ENCODE measurements around the gene DENND6B.
A peak's percentile ranks its signal among the peaks of the same experiment; 100 is the strongest.

Gene DENND6B

GRCh38 chr22:50264104-50264745 is 62.6 kb downstream of the DENND6B start:
- H3K4me3 ChIP-seq (ENCODE audit: low read depth, low read length), result no peak overlapping the region
- DNase-seq (ENCODE audit: low read depth), result no peak
- TF ChIP-seq MAX (IDR thresholded peaks at IDR 0.05; ENCODE audit: low read depth, low read length), result no peak
- no peak for TF ChIP-seq POLR2A (IDR thresholded peaks at IDR 0.05; ENCODE audit: extremely low read depth, insufficient read length)
- no peak for TF ChIP-seq MYC (IDR thresholded peaks at IDR 0.05; ENCODE audit: low read depth, low read length)
- no peak for TF ChIP-seq CTCF (IDR thresholded peaks at IDR 0.05; ENCODE audit: low read depth, low read length)

DNA sequence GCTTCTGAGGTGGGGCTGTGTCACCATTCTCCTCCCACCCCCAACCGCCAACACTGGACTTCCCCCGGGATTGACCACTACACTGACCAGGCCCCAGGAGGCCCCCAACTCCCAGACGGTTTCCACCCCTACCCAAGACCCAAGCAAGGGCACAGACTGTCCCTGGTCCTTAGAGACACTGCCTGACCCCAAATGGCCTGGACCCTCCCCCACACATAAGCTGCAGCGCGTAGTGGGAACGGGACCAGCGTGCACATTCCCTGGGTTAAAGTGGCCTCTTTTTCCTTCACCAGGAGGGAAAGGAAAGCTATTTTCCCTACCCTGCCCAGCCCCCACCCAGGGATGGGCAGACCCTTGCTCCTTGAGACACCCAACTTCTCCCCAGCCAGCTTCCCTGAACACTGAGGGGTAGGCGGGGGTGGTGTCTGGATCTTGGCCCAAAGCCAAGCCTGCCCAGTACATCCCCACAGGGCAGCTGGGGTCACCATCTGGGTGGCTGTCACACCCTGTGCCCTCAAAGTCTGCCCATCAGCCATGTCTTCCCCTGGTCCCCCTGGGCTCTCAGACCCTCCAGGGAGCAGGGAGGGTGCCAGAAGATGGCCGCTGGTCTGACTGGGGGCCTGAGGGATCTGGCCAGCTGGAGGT is 63.7 kb downstream of the DENND6B start:
- no peak for DNase-seq (ENCODE audit: low read depth)
- TF ChIP-seq CTCF (IDR thresholded peaks at IDR 0.05; ENCODE audit: low read depth, low read length), result no peak
- TF ChIP-seq MAX (IDR thresholded peaks at IDR 0.05; ENCODE audit: low read depth, low read length), result no peak
- TF ChIP-seq MYC (IDR thresholded peaks at IDR 0.05; ENCODE audit: low read depth, low read length), result no peak
- no peak for TF ChIP-seq POLR2A (IDR thresholded peaks at IDR 0.05; ENCODE audit: extremely low read depth, insufficient read length)
- no peak overlapping the region for H3K4me3 ChIP-seq (ENCODE audit: low read depth, low read length)

DNA sequence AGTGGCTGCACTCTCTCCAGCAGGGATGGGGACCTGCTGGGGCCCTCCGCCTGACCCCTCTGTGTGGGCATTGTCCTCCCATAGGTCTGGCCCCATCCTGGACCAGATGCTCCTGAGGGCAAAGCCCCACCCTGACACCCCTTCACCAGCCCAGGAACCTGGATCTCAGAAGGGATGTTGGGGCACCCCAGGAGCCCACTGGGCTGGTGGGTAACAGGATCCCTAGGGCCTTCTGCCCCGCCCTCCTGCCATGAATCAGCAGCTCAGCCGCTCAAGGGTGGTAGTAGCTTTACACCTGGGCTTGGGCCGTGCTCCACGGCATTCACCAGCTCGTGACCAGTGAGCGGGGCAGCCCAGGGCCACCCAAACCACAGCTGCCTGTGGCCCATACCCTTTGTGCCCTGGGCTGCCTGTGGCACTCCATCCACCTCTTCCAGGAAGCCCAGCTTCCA is 64.3 kb downstream of the DENND6B start:
- no peak overlapping the region for H3K4me3 ChIP-seq (ENCODE audit: low read depth, low read length)
- no peak for TF ChIP-seq MYC (IDR thresholded peaks at IDR 0.05; ENCODE audit: low read depth, low read length)
- no peak for TF ChIP-seq MAX (IDR thresholded peaks at IDR 0.05; ENCODE audit: low read depth, low read length)
- no peak for TF ChIP-seq CTCF (IDR thresholded peaks at IDR 0.05; ENCODE audit: low read depth, low read length)
- TF ChIP-seq POLR2A (IDR thresholded peaks at IDR 0.05; ENCODE audit: extremely low read depth, insufficient read length), result no peak
- peak; percentile 57 for DNase-seq (ENCODE audit: low read depth)

DNA sequence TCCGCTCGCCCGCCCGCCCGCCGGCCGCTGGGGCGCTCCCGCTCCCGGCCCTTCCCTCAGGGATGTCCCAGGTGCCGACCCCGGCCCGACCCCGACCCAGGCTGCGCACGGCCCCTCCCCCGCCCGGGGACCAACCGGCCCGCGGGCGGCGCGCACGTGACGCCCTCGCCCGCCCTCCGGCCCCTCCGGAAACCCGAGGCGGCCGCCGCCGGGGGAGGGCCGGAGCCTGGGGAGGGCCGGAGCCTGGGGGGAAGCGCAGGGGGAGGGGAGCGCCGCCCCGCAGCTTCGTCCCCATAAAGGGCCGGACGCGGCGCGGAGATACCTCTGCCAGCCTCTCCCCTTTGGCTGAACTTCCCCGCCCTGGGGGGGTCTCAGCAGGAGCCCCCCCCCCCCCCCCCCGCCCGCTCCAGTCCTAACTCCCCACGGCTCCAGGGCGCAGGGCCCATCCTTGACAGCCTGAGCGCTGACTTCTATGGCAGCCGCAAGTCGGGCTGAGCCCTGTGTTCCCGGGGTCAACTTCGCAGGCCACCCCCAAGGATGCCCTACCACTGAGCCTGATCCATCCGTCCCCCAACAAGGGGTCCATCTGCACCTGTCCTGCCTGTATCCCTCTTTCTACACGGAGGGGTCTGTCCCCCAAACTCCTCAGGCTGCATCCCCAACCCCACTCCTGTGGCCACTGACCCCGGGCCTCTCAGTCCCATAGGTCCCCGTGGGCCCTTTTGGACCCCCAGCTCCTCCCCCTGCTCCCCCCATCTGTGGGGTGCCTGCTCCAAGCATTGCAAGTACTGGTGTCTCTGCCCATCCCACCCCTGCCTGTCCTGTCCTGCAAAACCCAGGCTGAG is 65.0 kb downstream of the DENND6B start, which contains the start of gene MAPK12:
MAPK12 (minus strand) TSS at position 69 of the 845 bp plus-strand sequence. CDS start 174 bp downstream, outside the sequence.
- H3K4me3 ChIP-seq (ENCODE audit: low read depth, low read length), result peak within 1 kb of the TSS; percentile 57
- no peak for TF ChIP-seq POLR2A (IDR thresholded peaks at IDR 0.05; ENCODE audit: extremely low read depth, insufficient read length)
- no peak for TF ChIP-seq MYC (IDR thresholded peaks at IDR 0.05; ENCODE audit: low read depth, low read length)
- DNase-seq (ENCODE audit: low read depth), result peak; percentile 79

GRCh38 chr22:50260801-50261614 is 65.8 kb downstream of the DENND6B start:
- peak; percentile 76 for DNase-seq (ENCODE audit: low read depth)
- TF ChIP-seq POLR2A (IDR thresholded peaks at IDR 0.05; ENCODE audit: extremely low read depth, insufficient read length) (no peak), MAX (IDR thresholded peaks at IDR 0.05; ENCODE audit: low read depth, low read length) (peak; percentile 70), CTCF (IDR thresholded peaks at IDR 0.05; ENCODE audit: low read depth, low read length) (no peak), MYC (IDR thresholded peaks at IDR 0.05; ENCODE audit: low read depth, low read length) (peak; percentile 64; the same call in 1 of the 2 replicates)
- H3K4me3 ChIP-seq (ENCODE audit: low read depth, low read length), result peak overlapping the region; percentile 57
